Measurements from ENCODE around the gene DPH1. TPM values are rescaled to one million over a fixed set of nuclear protein-coding genes. Genes with fewer than 3 reads are reported as not detected.

DPH1 gene
- polyA plus RNA-seq, 1 experiment, result 54.6 TPM

- Histone ChIP-seq H3K36me3 (ENCODE audit: control insufficient read depth, insufficient read depth, low read length) (peaks cover 10% of the 10 kb centered on the region), H3K4me3 (ENCODE audit: low read depth, low read length) (no peak overlapping the region), H3K27me3 (ENCODE audit: control insufficient read depth, insufficient read depth, low read length) (no peaks in the 10 kb centered on the region)
- no peak for TF ChIP-seq CTCF (IDR thresholded peaks at IDR 0.05; ENCODE audit: insufficient read depth, low read depth, low read length)
- ChIA-PET CTCF (interaction anchor here (0.6 to 3.3 kb wide), 7 partner anchors 9 to 168 kb away, joined by 3 to 11 read pairs (median 4); no protein-coding TSS in a partner anchor), POLR2A (interaction anchor here (0.9 kb wide), 1 partner anchor 13 kb away, joined by 4 read pairs; no protein-coding TSS in a partner anchor)
- DNase-seq (ENCODE audit: low read depth), result no peak
These were observed 47.1 kb downstream of the DPH1 start for GRCh38 chr17:2077040-2077439.

- no peak for DNase-seq (ENCODE audit: low read depth)
- H3K27me3 ChIP-seq (ENCODE audit: control insufficient read depth, insufficient read depth, low read length), result no peaks in the 10 kb centered on the region
- H3K36me3 ChIP-seq (ENCODE audit: control insufficient read depth, insufficient read depth, low read length), result peaks cover 12% of the 10 kb centered on the region
- CTCF ChIA-PET, result interaction anchor here (0.6 to 6.9 kb wide), 8 partner anchors 9 to 177 kb away, joined by 3 to 41 read pairs (median 5); partner anchors contain the start of gene HIC1
- no peak overlapping the region for H3K4me3 ChIP-seq (ENCODE audit: low read depth, low read length)
- POLR2A ChIA-PET, result no interaction called here
- no peak for TF ChIP-seq CTCF (IDR thresholded peaks at IDR 0.05; ENCODE audit: insufficient read depth, low read depth, low read length)
These were observed 51.6 kb downstream of the DPH1 start for GRCh38 chr17:2081564-2081963.

GRCh38 chr17:2082003-2082781, 52.2 kb downstream of the DPH1 start:
- CTCF ChIA-PET, result interaction anchor here (0.9 to 6.9 kb wide), 8 partner anchors 11 to 163 kb away, joined by 3 to 41 read pairs (median 5); partner anchors contain the start of gene HIC1
- TF ChIP-seq CTCF (IDR thresholded peaks at IDR 0.05; ENCODE audit: insufficient read depth, low read depth, low read length), result no peak
- DNase-seq (ENCODE audit: low read depth), result peak; percentile 41
- POLR2A ChIA-PET, result interaction anchor here (0.7 kb wide), 1 partner anchor 170 kb away, joined by 3 read pairs; no protein-coding TSS in a partner anchor
- Histone ChIP-seq H3K36me3 (ENCODE audit: control insufficient read depth, insufficient read depth, low read length) (peaks cover 10% of the 10 kb centered on the region), H3K27me3 (ENCODE audit: control insufficient read depth, insufficient read depth, low read length) (no peaks in the 10 kb centered on the region), H3K4me3 (ENCODE audit: low read depth, low read length) (no peak overlapping the region)

DNA sequence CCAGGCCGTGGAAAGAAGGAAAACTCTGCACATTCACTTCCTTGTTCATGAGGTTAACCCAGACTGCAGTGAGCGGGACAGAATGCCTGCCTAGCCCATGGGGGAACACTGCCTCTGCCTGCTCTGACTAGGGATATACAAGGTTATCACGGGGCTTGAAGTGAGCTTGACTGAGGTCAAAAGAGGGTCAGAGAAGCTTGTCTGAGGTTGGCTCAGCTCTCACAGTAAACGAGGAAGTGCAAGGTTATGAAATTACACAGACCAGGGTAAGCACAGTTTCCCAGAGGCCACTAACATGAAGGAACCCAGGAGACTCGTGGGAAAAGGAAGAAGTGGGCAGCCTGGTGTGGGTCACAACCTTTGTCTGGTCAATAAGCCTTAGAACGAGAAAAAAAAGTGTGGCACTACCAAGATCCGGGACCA, 53.7 kb downstream of the DPH1 start:
- Histone ChIP-seq H3K27me3 (ENCODE audit: control insufficient read depth, insufficient read depth, low read length) (no peaks in the 10 kb centered on the region), H3K36me3 (ENCODE audit: control insufficient read depth, insufficient read depth, low read length) (peaks cover 10% of the 10 kb centered on the region), H3K4me3 (ENCODE audit: low read depth, low read length) (no peak overlapping the region)
- CTCF ChIA-PET, result interaction anchor here (1.0 to 6.9 kb wide), 4 partner anchors 16 to 161 kb away, joined by 3 to 41 read pairs (median 6); partner anchors contain the start of gene HIC1
- POLR2A ChIA-PET, result no interaction called here
- TF ChIP-seq CTCF (IDR thresholded peaks at IDR 0.05; ENCODE audit: insufficient read depth, low read depth, low read length), result no peak
- no peak for DNase-seq (ENCODE audit: low read depth)

GRCh38 chr17:2084036-2084765, 54.2 kb downstream of the DPH1 start:
- ChIA-PET CTCF (interaction anchor here (0.7 to 6.9 kb wide), 5 partner anchors 16 to 161 kb away, joined by 3 to 41 read pairs (median 4); partner anchors contain the start of gene HIC1), POLR2A (interaction anchor here (0.6 kb wide), 1 partner anchor 309 kb away, joined by 3 read pairs; no protein-coding TSS in a partner anchor)
- no peak for TF ChIP-seq CTCF (IDR thresholded peaks at IDR 0.05; ENCODE audit: insufficient read depth, low read depth, low read length)
- H3K36me3 ChIP-seq (ENCODE audit: control insufficient read depth, insufficient read depth, low read length), result peaks cover 10% of the 10 kb centered on the region
- no peaks in the 10 kb centered on the region for H3K27me3 ChIP-seq (ENCODE audit: control insufficient read depth, insufficient read depth, low read length)
- H3K4me3 ChIP-seq (ENCODE audit: low read depth, low read length), result no peak overlapping the region
- DNase-seq (ENCODE audit: low read depth), result peak; percentile 68
